GM21576 (cell line): ENCODE results near the gene PAM.

Source experiments
- ATAC-seq: cut with Tn5 transposase; IDR thresholded peaks from one replicate; pipeline ENCODE4 v1.9.1; 2021; ENCODE audit warnings: mild to moderate bottlenecking, moderate library complexity; ENCODE audit not compliant: unreplicated experiment

Gene PAM

GRCh38 chr5:102807878-102808502, 52.9 kb downstream of the PAM start:
- ATAC-seq: no peak

DNA sequence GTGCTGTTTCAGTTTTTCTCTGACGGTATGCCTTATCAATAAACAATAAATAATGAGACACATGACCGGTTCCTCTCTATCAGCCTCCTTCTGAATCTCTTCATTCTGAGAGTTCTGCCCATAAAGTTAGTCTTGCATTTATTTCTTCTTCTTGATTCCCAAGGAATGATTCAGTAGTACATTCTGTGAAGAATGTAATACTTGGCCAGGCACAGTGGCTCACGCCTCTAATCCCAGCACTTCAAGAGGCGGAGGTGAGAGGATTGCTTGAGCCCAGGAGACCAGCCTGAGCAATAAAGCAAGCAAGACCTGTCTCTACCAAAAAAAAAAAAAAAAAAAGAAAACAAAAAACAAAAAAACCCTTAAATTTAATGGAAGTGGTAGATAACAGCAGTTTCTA, 53.9 kb downstream of the PAM start:
- ATAC-seq: no peak

- no peak for ATAC-seq
Measured at GRCh38 chr5:102811972-102812371, 56.9 kb downstream of the PAM start.

GRCh38 chr5:102813740-102814139, 58.6 kb downstream of the PAM start:
- no peak for ATAC-seq

DNA sequence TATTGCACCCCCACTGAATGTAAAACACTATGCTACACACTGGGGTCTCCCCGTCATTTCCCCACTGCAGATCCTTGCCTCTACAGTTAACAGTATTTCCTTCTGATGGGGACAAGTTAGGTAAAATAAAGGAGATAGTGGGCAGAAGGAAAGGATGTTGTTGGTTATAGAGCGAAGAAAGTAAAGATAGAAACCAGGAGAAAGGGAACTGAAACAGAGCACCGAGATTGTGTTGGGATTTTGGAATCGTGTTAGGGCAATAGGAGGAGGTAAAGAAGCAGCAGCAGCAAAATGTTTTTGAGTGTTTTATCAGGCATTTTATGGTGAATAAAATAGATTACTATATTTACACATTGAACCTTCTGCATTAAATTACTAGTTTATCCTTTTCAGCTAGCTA, 60.0 kb downstream of the PAM start:
- ATAC-seq: no peak

GRCh38 chr5:102815540-102816332, 60.6 kb downstream of the PAM start:
- no peak for ATAC-seq

DNA sequence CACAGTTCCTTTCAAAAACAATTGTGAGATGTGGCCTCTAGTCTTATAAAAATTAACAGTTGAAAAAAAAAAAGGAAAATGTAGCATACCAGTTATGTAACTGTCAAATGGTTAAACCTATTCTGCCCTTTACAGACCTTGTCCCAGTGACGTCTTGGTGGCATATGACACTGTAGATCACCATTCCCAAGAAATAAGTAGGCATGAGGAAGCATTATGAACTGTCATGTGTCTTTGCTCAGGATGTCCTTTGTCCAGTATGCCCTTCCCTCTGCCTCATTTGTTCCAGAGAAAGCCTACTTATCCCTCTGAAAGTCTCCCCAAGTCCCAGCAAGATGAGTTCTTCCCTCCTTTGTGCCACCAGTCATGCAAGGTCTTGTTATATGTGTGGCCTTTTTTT, 63.2 kb downstream of the PAM start:
- no peak for ATAC-seq

DNA sequence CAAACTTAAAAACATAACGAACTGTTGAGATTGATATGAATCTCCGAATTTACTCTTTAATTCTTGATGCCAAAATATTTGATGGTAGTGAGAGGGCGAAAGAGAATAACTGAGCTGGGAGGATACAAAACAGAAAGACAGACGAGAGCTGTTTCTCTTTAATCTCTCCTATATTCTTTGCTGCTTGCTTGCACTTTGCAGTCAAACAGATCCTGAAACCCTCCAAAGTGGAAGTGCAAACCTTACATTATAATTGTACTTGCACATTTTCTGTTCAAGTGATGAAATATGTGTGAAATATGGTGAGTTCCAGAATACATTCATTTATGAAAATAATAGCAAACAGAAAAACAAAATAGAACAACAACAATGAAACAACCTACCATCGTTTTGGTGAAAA, 63.8 kb downstream of the PAM start:
- ATAC-seq: peak; percentile 48

DNA sequence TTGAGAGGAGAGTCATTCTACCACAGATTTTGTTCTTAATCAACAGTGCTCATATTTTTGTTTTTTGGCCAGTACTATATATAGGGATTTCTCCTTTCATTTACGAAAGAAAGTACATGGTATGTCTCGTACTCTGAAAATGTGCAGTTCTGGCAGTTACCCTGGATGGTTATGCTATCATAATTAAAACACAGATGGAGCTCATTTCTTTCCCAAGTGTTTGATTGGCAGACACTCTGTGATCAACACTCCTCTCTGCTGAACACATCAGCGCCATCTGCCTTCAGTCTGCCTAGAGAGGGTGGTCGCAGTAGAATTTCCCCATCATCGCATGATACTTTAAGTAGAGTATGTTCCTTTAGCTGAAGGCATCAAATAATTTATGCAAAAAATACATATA, 64.5 kb downstream of the PAM start:
- ATAC-seq: no peak

DNA sequence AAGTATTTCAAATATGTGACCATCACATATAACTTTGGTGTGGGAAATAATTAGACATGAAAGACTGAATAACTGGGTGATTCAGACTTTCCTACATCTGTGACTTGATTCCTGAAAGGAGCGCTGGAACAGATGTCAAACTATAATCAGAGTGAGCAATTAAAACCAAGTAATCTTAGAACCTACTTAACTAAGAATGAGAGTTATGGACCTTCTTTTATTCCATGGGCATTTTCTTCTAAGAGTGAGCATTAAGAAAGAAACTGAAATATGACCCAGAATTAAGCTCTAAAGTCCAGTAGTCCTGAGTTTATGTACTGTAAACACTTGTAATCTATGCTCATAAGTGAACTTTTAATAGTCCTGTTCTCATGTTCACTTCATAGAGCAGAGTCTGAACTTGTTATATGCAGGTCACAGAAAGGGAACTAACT, 68.4 kb downstream of the PAM start:
- ATAC-seq: no peak

DNA sequence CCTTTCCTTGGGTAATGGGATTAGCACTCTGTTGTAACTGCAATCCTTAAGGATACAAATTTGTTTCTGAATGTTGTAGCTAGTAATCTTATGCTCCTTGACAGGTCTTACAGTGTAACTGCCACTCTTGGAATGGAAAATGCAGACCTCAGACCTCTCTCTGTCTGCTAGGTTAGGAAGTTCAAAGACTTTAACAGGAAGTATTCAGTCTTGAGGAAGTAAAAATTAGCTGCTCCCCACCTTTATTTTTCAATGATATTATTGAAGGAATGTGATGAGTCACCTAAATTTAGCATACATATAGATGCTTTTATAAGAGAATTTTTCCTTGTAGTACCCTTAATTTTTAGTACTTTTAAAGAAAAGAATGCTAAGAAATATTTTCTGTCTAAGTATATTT, 71.5 kb downstream of the PAM start:
- no peak for ATAC-seq

GRCh38 chr5:102830241-102830640, 75.1 kb downstream of the PAM start:
- no peak for ATAC-seq

- no peak for ATAC-seq
Measured at GRCh38 chr5:102832445-102832844, 77.3 kb downstream of the PAM start.

DNA sequence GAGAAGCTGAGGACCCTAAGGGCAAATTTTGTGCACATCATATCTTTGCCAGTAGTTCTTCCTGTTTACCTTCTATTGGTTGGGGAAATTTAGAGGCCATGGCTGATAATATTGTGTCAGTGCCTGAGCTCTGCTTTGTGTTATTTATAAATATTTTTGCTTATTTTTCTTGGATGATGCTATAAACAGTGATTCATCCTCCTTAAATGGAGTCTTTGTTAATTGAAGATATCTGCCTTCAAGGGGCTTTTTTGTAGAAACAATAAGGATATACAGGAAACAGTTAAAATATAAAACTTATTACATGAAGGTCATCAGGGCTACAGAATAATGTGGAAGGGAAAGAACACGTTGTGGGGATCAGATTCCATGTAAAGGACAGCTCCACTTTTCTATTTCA, 78.0 kb downstream of the PAM start:
- no peak for ATAC-seq

- no peak for ATAC-seq
Measured at GRCh38 chr5:102834438-102834964, 79.4 kb downstream of the PAM start.

- ATAC-seq: no peak
Measured at GRCh38 chr5:102835717-102836116, 80.6 kb downstream of the PAM start.

DNA sequence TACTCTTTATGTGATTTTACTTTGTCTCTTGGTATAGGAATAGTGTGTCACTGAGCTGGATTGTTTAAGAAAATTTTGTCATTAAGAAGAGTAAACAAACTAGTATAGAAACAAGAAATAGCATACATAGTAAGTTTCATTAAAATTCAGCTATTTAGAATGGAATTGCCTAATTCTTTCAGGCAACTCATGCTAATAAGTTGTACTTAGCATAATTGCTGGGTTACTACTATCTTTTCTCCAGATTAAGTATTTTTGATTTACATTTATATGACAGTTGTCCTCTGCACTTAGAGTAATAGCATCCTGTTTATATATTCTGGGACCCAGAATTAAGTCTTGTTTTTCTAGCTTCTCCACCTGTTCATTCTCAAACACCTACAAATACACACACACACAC, 85.9 kb downstream of the PAM start:
- no peak for ATAC-seq

GRCh38 chr5:102843997-102844396, 88.9 kb downstream of the PAM start:
- no peak for ATAC-seq

DNA sequence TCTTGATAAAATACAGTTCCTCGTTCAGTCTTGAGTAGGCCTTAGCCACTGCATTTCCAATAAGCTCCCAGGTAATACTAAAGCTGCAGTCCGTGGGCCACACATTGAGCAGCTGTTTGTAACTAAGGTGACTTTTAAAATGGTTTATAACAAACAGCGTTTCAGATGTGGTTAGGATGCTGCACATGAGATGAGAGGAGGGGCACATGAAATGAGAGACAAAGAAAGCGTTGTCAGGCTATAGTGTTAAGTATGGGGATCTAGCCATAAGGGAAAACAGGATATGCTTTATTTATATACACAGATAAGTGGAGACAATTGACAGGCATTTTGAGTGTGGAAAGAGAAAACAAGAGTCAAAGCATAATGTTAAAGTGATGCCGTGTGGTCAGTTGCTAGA, 89.9 kb downstream of the PAM start:
- no peak for ATAC-seq

DNA sequence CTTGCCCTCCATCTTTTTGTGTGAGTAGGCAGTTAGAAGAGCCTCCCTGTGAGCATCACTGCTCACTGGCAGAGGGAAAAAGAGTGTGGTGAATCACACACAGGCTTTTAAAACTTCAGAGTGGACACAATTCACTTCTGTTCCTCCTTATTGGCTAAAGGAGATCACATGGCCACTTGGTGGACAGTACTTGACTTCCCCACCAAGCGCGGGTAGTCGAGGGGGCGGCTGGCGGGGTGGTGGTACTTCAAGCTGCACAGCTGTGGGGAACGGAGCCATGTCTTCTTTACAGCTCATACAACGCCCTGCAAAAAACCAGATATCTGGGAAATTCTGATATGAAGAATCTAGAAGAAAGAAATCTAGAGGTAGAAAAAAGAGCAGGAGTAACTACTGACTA, 95.4 kb downstream of the PAM start:
- ATAC-seq: no peak

DNA sequence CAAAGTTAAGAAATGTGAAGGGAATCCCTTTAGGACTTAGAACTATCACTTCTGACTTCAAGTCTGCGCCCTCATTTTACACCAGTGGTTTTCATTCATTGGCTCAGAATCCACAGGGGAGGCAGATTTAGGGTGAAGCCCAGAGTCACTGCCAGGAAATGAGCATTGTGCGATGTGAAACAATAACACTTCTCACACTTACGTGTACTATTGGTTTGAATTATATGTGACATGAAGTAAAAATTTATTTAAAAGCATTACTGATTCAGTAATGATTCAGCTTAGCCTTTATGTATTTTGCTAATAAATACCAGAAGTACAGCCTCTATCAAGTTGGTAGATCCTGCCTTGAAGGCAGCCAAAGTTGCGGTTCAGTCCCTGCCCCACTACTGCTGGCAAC, 98.6 kb downstream of the PAM start:
- ATAC-seq: no peak

DNA sequence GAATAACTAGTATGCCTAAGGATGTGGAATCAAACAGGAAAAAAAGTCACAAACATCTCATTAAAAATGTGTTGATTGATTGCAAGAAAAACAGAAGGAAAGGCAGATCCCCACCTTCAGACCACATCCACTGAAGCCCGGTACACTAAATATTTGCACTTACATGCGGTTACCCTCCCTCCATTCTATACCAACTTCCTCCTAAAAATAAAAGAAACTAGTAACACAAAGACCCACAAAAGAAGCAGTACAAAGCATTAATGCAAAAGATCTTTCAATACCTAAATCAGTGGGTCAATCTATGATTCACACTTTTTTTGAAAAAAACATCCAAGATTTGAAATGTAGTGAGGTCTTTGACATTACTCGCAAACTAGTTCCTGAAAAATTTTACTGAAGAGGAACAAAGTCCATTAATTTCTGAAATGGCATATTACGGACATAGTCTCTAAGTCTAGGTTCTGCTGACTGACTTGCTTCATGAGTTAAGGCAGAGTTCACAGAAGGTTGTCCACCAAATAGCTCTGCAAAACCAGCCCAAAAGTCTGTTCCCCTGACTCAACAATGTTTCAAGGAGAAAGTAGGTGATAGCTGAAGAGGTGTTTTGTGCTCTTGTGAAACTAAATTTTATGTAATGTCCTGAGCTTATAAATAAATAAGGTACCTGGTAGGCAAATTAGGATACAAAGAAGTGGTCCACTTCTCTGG, 100.7 kb downstream of the PAM start:
- no peak for ATAC-seq
